Skeletal muscle tissue (tissue), 4 donors: Measurements from ENCODE around the gene HSBP1. TPM values are rescaled to one million over a fixed set of nuclear protein-coding genes. Genes with fewer than 3 reads are reported as not detected.

Source experiments
- H3K27ac ChIP-seq: one replicate; pipeline ENCODE4 v1.7.0; 2013; ENCODE audit warnings: mild to moderate bottlenecking, low read depth, low read length, inconsistent platforms
- H3K27me3 ChIP-seq, 3 donors: one replicate each; pipeline ENCODE4 v1.7.0; 2013; ENCODE audit warnings: low read length in 3 of 3; ENCODE audit not compliant: control insufficient read depth in 3 of 3, insufficient read depth in 3 of 3
- H3K36me3 ChIP-seq, 3 donors: one replicate each; pipeline ENCODE4 v1.7.0; 2013; ENCODE audit warnings: low read length in 3 of 3; ENCODE audit not compliant: control insufficient read depth in 3 of 3, insufficient read depth in 3 of 3
- H3K4me1 ChIP-seq, 3 donors: one replicate each; pipeline ENCODE4 v1.7.0; 2013; ENCODE audit warnings: low read length in 3 of 3, mild to moderate bottlenecking in 3 of 3; ENCODE audit not compliant: control insufficient read depth in 3 of 3, insufficient read depth in 3 of 3
- H3K4me3 ChIP-seq, 3 donors: one replicate each; pipeline ENCODE4 v1.7.0; 2013; ENCODE audit warnings: low read length in 3 of 3
- H3K9ac ChIP-seq, 3 donors: one replicate each; pipeline ENCODE4 v1.7.0; 2013; ENCODE audit warnings: low read length in 3 of 3, mild to moderate bottlenecking in 3 of 3, moderate library complexity in 2 of 3, low read depth in 1 of 3
- H3K9me3 ChIP-seq, 3 donors: one replicate each; pipeline ENCODE4 v1.7.0; 2013; ENCODE audit warnings: low read length in 3 of 3; ENCODE audit not compliant: control insufficient read depth in 3 of 3
- total RNA-seq: library from RNA; depleted of rRNA; stranded (reverse); fragments of >200 nt; gene quantifications from one replicate; pipeline ENCODE4 v1.2.3, GENCODE V29; 2014
- donor health status: Osteomylitis.

The HSBP1 gene
- total RNA-seq, 1 donor from 2014 or later, result 32.4 TPM

DNA sequence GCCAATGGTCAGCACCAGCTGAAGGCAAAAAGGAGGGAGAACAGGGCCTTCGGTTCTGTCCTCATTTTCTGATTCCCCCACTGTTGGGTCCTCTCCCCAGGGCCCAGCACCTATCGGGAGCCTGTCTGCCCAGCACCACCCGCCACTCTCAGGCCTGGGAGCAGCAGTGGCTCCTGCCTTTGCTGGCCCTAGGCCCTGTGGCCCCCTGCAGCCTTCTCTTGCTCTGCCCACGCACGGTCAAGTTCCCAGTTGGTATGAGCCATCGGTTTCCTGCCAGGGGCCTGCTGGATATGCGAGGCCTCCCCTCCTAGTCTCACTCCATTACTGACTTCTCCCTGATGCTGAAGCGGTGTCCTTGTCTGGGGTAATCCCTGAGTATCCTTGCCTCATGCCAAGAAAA, 37.5 kb downstream of the HSBP1 start:
- no peak overlapping the region for H3K4me3 ChIP-seq

DNA sequence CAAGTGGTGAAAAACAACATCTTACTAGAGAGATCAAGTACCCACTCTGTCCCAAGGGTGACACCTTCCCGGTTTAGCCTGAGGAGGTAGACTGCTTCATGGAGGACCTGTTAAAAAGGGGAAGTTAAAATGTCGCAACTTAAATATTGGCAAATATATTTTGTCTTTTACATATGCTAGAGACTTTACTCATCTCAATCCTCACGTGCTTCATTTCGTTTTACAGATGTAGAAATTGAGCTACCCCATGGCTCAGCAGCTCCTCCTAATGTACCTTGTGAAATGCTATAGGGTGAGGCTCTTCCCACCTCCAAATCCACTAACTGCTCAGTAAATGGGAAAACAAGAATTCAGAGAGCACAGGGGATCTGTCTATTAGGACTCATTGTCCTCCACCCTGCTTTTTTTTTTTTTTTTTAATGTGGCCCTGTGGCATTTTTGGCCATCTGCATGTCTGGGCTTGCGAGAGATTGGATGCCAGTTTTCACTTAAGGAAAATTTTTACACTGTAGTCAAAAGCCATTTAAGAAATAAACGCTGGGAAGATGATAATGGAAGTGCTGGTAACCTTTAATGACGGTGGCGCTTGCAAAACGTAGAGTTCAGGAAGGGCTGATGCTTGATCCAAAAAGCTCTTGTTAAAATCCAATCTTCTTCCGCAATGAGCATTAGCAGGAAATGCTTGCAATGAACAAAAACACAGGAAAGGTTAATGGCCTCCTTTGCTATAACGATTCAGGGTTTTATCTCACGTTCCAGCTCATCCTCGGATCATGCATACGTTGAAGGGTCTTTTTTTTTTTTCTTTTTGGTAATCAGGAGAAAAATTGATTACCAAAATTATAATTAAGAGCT, 39.8 kb downstream of the HSBP1 start:
- H3K36me3 ChIP-seq, result no peaks in the 10 kb centered on the region
- no peaks in the 10 kb centered on the region for H3K9me3 ChIP-seq
- H3K27ac ChIP-seq, result no peak overlapping the region
- no peaks in the 10 kb centered on the region for H3K27me3 ChIP-seq
- peaks cover 0 to 6% (median 4%) of the 10 kb centered on the region in 3 donors for H3K4me1 ChIP-seq
- H3K4me3 ChIP-seq, result no peak overlapping the region
- no peak overlapping the region for H3K9ac ChIP-seq

More for the DNA sequence above, 37.5 kb downstream of the HSBP1 start:
- Histone ChIP-seq H3K4me1 (peaks cover 0 to 6% (median 4%) of the 10 kb centered on the region in 3 donors), H3K9ac (no peak overlapping the region), H3K27ac (no peak overlapping the region), H3K36me3 (no peaks in the 10 kb centered on the region), H3K9me3 (no peaks in the 10 kb centered on the region), H3K27me3 (no peaks in the 10 kb centered on the region)

GRCh38 chr16:83849421-83849820, 41.6 kb downstream of the HSBP1 start:
- H3K36me3 ChIP-seq, result no peaks in the 10 kb centered on the region
- H3K9me3 ChIP-seq, result no peaks in the 10 kb centered on the region
- H3K4me1 ChIP-seq, result no peaks in the 10 kb centered on the region
- H3K9ac ChIP-seq, result no peak overlapping the region
- H3K4me3 ChIP-seq, result no peak overlapping the region
- H3K27ac ChIP-seq, result no peak overlapping the region
- H3K27me3 ChIP-seq, result no peaks in the 10 kb centered on the region

DNA sequence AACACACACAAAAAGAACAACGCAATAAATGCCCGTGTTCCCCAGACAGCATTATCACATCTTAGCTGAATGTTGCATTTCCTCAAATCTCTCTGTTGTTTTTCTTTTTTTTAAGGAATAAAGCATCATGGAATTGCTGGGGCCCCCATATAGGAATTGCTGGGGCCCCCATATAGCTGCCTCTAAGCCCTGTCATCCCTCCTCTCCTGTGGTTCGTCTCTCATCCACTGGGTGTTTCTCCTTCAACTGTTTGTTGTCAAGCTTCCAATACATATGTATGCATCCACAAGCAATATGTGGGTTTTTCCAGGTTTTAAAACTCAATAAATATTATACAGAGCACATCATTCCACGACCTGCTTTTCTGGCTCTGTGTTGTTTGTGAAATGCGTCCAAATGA, 43.2 kb downstream of the HSBP1 start:
- Histone ChIP-seq H3K4me1 (no peaks in the 10 kb centered on the region), H3K27ac (no peak overlapping the region), H3K36me3 (no peaks in the 10 kb centered on the region), H3K9ac (no peak overlapping the region), H3K9me3 (no peaks in the 10 kb centered on the region), H3K27me3 (no peaks in the 10 kb centered on the region), H3K4me3 (no peak overlapping the region)

- Histone ChIP-seq H3K36me3 (no peaks in the 10 kb centered on the region), H3K27ac (no peak overlapping the region), H3K27me3 (no peaks in the 10 kb centered on the region), H3K9ac (no peak overlapping the region), H3K4me3 (no peak overlapping the region), H3K9me3 (no peaks in the 10 kb centered on the region), H3K4me1 (no peaks in the 10 kb centered on the region)
These were observed 43.7 kb downstream of the HSBP1 start for GRCh38 chr16:83851473-83851872.

DNA sequence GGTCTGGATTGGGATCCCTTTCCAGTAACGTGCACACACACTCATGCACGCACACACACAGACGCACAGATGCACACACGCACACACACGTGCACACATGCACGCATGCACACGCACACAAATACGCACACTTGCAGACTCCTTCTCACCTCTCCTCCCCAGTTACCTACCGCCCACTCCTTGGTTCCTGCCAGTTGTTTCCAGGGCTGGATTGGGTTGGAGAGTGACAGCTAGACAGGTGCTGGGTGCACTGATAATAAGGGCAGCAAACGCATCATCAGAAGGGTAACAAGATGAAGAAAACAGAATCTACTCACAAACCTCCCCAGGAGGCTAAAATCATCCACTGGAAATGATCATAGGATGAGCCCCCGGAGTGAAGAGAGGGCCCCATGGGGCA, 45.0 kb downstream of the HSBP1 start:
- Histone ChIP-seq H3K36me3 (no peaks in the 10 kb centered on the region), H3K4me1 (no peaks in the 10 kb centered on the region), H3K9ac (no peak overlapping the region), H3K27me3 (no peaks in the 10 kb centered on the region), H3K9me3 (no peaks in the 10 kb centered on the region), H3K4me3 (no peak overlapping the region), H3K27ac (no peak overlapping the region)

GRCh38 chr16:83853834-83854233, 46.1 kb downstream of the HSBP1 start:
- no peak overlapping the region for H3K27ac ChIP-seq
- H3K4me3 ChIP-seq, result no peak overlapping the region
- no peak overlapping the region for H3K9ac ChIP-seq
- no peaks in the 10 kb centered on the region for H3K36me3 ChIP-seq
- H3K4me1 ChIP-seq, result no peaks in the 10 kb centered on the region
- no peaks in the 10 kb centered on the region for H3K27me3 ChIP-seq
- H3K9me3 ChIP-seq, result no peaks in the 10 kb centered on the region

DNA sequence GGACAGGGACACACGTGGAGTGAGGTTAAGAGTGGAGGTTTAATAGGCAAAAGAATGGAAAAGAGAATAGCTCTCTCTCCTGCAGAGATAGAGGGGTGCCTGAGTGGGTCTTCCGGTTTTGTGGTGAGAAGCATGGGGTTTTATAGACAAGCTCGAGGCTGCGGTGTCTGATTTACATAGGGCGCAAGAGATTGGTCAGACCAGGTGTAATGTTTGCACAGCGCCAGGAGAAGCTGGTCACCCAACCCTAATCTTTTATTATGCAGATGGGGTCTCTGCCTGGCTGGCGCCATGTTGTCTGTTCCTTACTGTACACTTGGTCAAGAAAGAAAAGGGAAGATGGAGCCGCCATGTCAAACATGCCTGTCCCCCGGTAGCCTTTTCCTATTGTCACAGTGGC, 46.6 kb downstream of the HSBP1 start:
- no peaks in the 10 kb centered on the region for H3K4me1 ChIP-seq
- H3K36me3 ChIP-seq, result no peaks in the 10 kb centered on the region
- H3K4me3 ChIP-seq, result no peak overlapping the region
- H3K27ac ChIP-seq, result no peak overlapping the region
- no peak overlapping the region for H3K9ac ChIP-seq
- H3K27me3 ChIP-seq, result no peaks in the 10 kb centered on the region
- H3K9me3 ChIP-seq, result no peaks in the 10 kb centered on the region

- no peaks in the 10 kb centered on the region for H3K36me3 ChIP-seq
- H3K27me3 ChIP-seq, result no peaks in the 10 kb centered on the region
- H3K4me1 ChIP-seq, result no peaks in the 10 kb centered on the region
- no peak overlapping the region for H3K9ac ChIP-seq
- H3K9me3 ChIP-seq, result no peaks in the 10 kb centered on the region
- no peak overlapping the region for H3K27ac ChIP-seq
- H3K4me3 ChIP-seq, result no peak overlapping the region
These were observed 49.0 kb downstream of the HSBP1 start for GRCh38 chr16:83856792-83857191.

- Histone ChIP-seq H3K9me3 (no peaks in the 10 kb centered on the region), H3K36me3 (no peaks in the 10 kb centered on the region), H3K9ac (no peak overlapping the region), H3K4me3 (no peak overlapping the region), H3K4me1 (no peaks in the 10 kb centered on the region), H3K27ac (no peak overlapping the region), H3K27me3 (no peaks in the 10 kb centered on the region)
These were observed 51.5 kb downstream of the HSBP1 start for GRCh38 chr16:83859265-83859664.
